ENCODE results near the gene PARP3. TPM values are rescaled to one million over a fixed set of nuclear protein-coding genes. Genes with fewer than 3 reads are reported as not detected.
A peak's percentile ranks its signal among the peaks of the same experiment; 100 is the strongest.

PARP3 gene
- total and polyA plus RNA-seq, 2 of the 8 experiments (the other 6 are each of a cell fraction or from before 2014, with no cell fraction given) = 1.3 to 1.6 TPM

- TF ChIP-seq FOSL1 (IDR thresholded peaks at IDR 0.05; ENCODE audit: insufficient read depth, low read depth, low read length) (no peak), MAFK (IDR thresholded peaks at IDR 0.05; ENCODE audit: low read depth, low read length) (no peak), SIRT6 (IDR thresholded peaks at IDR 0.05; ENCODE audit: low read length) (no peak), EP300 (IDR thresholded peaks at IDR 0.05; ENCODE audit: borderline replicate concordance in 1 of 2, low read depth in 2 of 2, low read length in 2 of 2) (peak in 1 of 2 experiments; percentile 24; a peak in 1 of 3 replicates), RFX5 (IDR thresholded peaks at IDR 0.05; ENCODE audit: borderline replicate concordance, low read depth, low read length) (peak; percentile 24; the same call in 1 of the 2 replicates), KDM5A (IDR thresholded peaks at IDR 0.05; ENCODE audit: low read length) (peak; percentile 44; the same call in 1 of the 2 replicates), NANOG (IDR thresholded peaks at IDR 0.05; ENCODE audit: insufficient read depth, low read depth, low read length, poor library complexity, severe bottlenecking) (no peak), PHF8 (conservative IDR thresholded peaks at IDR 0.05; ENCODE audit: low read depth, low read length) (peak; percentile 95), KDM4A (IDR thresholded peaks at IDR 0.05; ENCODE audit: low read depth, low read length, severe bottlenecking) (no peak), BACH1 (IDR thresholded peaks at IDR 0.05; ENCODE audit: low read length) (no peak), EGR1 (IDR thresholded peaks at IDR 0.05; ENCODE audit: borderline replicate concordance, low read depth, low read length) (no peak), TBP (IDR thresholded peaks at IDR 0.05; ENCODE audit: low read depth, low read length) (peak; percentile 99), BCL11A (IDR thresholded peaks at IDR 0.05; ENCODE audit: low read depth in 2 of 2, low read length in 2 of 2) (no peak), BRCA1 (IDR thresholded peaks at IDR 0.05; ENCODE audit: low read depth, low read length) (no peak), CBX8 (IDR thresholded peaks at IDR 0.05; ENCODE audit: borderline replicate concordance, low read depth, low read length) (no peak), CTBP2 (IDR thresholded peaks at IDR 0.05; ENCODE audit: borderline replicate concordance, insufficient read depth, insufficient read length, low read length) (no peak), SIN3A (conservative IDR thresholded peaks at IDR 0.05 in 1 of 2, IDR thresholded peaks at IDR 0.05 in 1 of 2; ENCODE audit: low read depth in 1 of 2, low read length in 2 of 2) (peak; percentile 16 to 64; a peak in 1 of 4 replicates), YY1 (IDR thresholded peaks at IDR 0.05; ENCODE audit: low read depth, low read length) (peak; percentile 74; the same call in 1 of the 2 replicates), POU5F1 (IDR thresholded peaks at IDR 0.05; ENCODE audit: low read depth, low read length) (no peak), HDAC2 (IDR thresholded peaks at IDR 0.05; ENCODE audit: borderline replicate concordance in 1 of 2, low read depth in 2 of 2, low read length in 2 of 2) (no peak), SP1 (IDR thresholded peaks at IDR 0.05; ENCODE audit: low read depth, low read length) (peak; percentile 91), CEBPB (IDR thresholded peaks at IDR 0.05; ENCODE audit: low read depth, low read length) (no peak; the same call in 1 of the 2 replicates), SUZ12 (IDR thresholded peaks at IDR 0.05; ENCODE audit: low read length) (no peak), TEAD4 (IDR thresholded peaks at IDR 0.05; ENCODE audit: low read depth, low read length) (no peak)
Measured at GRCh38 chr3:51995346-51996163, 53.4 kb downstream of the PARP3 start, which contains the start of gene RPL29 (continued).
